ENCODE data around the gene ZNF625. TPM values are rescaled to one million over a fixed set of nuclear protein-coding genes. Genes with fewer than 3 reads are reported as not detected.
A peak's percentile ranks its signal among the peaks of the same experiment; 100 is the strongest.

Gene ZNF625
- 10 to 100 TPM in 1 of 2 donors, 1 to 10 TPM in 1; 5.4 to 17.6 TPM for total RNA-seq
- polyA plus RNA-seq = 1 to 10 TPM; 1.0 to 3.1 TPM
- long read RNA-seq, donor 1, partial matches to known transcripts = 0 of 1 reads
- long read RNA-seq, donor 1, other reads (novel, unspliced or antisense) = 0 of 1 reads
- long read RNA-seq, donor 2 = 0 reads
- long read RNA-seq, donor 3 = 0 reads
- long read RNA-seq, donor 4 = 0 reads
- long read RNA-seq, donor 5, partial matches to known transcripts = 0 of 1 reads
- long read RNA-seq, donor 5, other reads (novel, unspliced or antisense) = 0 of 1 reads

DNA sequence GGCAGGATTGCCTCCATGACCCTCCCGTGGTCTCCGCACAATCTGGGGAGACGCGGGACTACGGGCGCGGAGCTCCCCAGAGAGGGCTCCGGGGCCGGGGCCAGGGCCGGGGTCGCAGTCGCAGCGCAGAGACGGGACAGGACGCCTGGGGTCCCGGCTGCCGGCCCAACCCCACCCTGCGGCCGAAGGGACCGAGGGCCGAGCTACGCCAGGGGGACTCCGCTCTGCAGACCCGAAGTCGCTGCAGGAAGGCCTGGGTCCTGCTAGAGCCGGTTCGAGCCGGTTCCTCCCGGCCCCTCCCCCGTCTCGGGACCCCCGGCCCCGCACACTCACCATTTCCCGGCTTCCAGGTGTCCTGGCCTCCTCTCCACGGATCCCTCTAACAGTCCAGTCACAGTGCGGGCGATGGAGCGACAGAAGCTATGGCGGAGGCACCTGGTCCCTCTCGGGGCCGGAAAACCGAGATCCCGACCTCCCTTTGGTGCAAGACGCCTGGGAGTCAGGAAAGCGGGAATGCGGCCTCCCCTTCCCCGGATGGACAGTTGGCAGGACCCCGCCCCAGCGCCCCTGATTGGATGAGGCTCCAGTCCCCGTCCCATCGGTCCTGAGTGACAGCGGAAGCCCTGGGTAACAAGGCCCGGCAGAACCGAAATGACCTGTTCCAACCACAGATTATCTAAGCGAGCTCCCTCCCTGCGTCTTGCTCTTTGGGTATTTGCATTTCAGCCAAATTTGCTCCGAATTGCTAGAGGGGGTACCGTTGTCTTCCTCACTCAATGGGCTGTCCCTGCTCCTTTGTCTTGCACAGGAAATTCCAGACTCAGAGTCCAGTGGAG lies at the start of gene ZNF625:
Gene ZNF625 (minus strand): TSS at position 512 of the 836 bp plus-strand sequence. CDS start 176 bp downstream, at position 336.
- ATAC-seq (ENCODE audit: insufficient read depth, low FRiP score) = peak; percentile 94

DNA sequence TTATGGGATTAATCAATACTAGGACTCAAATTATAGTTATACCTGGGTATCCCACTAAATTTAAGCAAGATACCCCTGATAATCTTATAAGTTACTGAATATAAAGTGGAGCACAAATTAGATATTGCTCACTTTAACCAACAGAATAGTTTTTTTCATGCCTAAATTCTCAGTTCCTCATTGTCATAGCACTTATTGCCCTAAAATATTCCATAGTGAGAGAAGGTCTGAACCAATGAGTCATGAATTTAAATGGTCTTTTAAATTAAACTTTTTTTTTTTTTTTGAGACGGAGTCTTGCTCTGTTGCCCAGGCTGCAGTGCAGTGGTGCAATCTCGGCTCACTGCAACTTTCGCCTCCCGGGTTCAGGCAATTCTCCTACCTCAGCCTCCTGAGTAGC lies 48.8 kb upstream of the ZNF625 start:
- peaks cover 0 to 11% (median 2%) of the 10 kb centered on the region in 4 donors for H3K36me3 ChIP-seq (ENCODE audit: control insufficient read depth in 4 of 4, insufficient read depth in 4 of 4, low read length in 4 of 4)
- H3K9ac ChIP-seq (ENCODE audit: insufficient read depth in 1 of 2, low read length in 2 of 2) = no peak overlapping the region
- no peak for DNase-seq
- 96 to 99% methylated on average over 4 of the region's 4 CpGs for WGBS, 2 donors
- no peak overlapping the region for H3K27ac ChIP-seq (ENCODE audit: low read depth in 1 of 2, low read length in 1 of 2)
- TF ChIP-seq, protein P1, sequence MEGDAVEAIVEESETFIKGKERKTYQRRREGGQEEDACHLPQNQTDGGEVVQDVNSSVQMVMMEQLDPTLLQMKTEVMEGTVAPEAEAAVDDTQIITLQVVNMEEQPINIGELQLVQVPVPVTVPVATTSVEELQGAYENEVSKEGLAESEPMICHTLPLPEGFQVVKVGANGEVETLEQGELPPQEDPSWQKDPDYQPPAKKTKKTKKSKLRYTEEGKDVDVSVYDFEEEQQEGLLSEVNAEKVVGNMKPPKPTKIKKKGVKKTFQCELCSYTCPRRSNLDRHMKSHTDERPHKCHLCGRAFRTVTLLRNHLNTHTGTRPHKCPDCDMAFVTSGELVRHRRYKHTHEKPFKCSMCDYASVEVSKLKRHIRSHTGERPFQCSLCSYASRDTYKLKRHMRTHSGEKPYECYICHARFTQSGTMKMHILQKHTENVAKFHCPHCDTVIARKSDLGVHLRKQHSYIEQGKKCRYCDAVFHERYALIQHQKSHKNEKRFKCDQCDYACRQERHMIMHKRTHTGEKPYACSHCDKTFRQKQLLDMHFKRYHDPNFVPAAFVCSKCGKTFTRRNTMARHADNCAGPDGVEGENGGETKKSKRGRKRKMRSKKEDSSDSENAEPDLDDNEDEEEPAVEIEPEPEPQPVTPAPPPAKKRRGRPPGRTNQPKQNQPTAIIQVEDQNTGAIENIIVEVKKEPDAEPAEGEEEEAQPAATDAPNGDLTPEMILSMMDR (IDR thresholded peaks at IDR 0.05; ENCODE audit: control extremely low read depth, extremely low read depth) = no peak
- H3K9me3 ChIP-seq (ENCODE audit: control insufficient read depth in 4 of 4, insufficient read depth in 3 of 4, low read length in 3 of 4) = peaks cover 4 to 12% (median 8%) of the 10 kb centered on the region in 4 donors
- no peak for ATAC-seq (ENCODE audit: insufficient read depth, low FRiP score)
- no peaks in the 10 kb centered on the region for H3K27me3 ChIP-seq (ENCODE audit: control insufficient read depth in 3 of 3, insufficient read depth in 3 of 3, low read length in 2 of 3)
- peaks cover 0 to 2% (median 0%) of the 10 kb centered on the region in 5 donors for H3K4me1 ChIP-seq (ENCODE audit: control insufficient read depth in 5 of 5, insufficient read depth in 5 of 5, low read length in 5 of 5)
- H3K4me3 ChIP-seq = no peak overlapping the region

More for the DNA sequence above, at the start of gene ZNF625:
- peak; percentile 95 to 97 (median 96) for DNase-seq
- TF ChIP-seq, protein P1 (IDR thresholded peaks at IDR 0.05; ENCODE audit: control extremely low read depth, extremely low read depth) = no peak
- Histone ChIP-seq H3K27ac (ENCODE audit: low read depth in 1 of 2, low read length in 1 of 2) (peak within 1 kb of the TSS; percentile 62 to 79), H3K9me3 (ENCODE audit: control insufficient read depth in 4 of 4, insufficient read depth in 3 of 4, low read length in 3 of 4) (no peaks in the 10 kb centered on the region), H3K4me1 (ENCODE audit: control insufficient read depth in 5 of 5, insufficient read depth in 5 of 5, low read length in 5 of 5) (peaks cover 4 to 17% (median 5%) of the 10 kb centered on the region in 5 donors), H3K4me3 (peak within 1 kb of the TSS; percentile 82), H3K9ac (ENCODE audit: insufficient read depth in 1 of 2, low read length in 2 of 2) (peak within 1 kb of the TSS; percentile 65 to 72), H3K27me3 (ENCODE audit: control insufficient read depth in 3 of 3, insufficient read depth in 3 of 3, low read length in 2 of 3) (no peaks in the 10 kb centered on the region), H3K36me3 (ENCODE audit: control insufficient read depth in 4 of 4, insufficient read depth in 4 of 4, low read length in 4 of 4) (peaks cover 0 to 11% (median 4%) of the 10 kb centered on the region in 4 donors)
- 0 to 1% methylated on average over 57 to 58 of the region's 58 CpGs for WGBS, 2 donors

DNA sequence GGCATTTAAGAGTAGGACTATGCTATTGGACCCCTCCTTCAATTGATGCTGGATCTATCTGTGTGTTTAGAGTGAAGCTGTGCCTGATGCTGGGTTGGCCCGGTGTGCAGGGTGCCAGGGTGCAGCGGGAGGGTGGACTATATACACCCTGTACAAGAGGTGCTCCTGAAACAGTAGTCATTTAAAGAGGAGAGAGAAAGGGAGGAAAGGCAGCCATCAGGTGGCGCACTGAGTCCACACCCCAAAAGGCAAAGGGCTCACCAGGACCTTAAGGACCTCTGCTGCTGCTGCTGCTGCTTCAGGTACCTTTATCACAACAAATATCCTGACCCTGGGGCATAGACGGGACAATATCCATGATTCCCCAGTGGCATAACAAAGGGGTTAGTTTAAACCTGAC lies 45.7 kb upstream of the ZNF625 start:
- Histone ChIP-seq H3K36me3 (ENCODE audit: control insufficient read depth in 4 of 4, insufficient read depth in 4 of 4, low read length in 4 of 4) (peaks cover 0 to 11% (median under 1%) of the 10 kb centered on the region in 4 donors), H3K9me3 (ENCODE audit: control insufficient read depth in 4 of 4, insufficient read depth in 3 of 4, low read length in 3 of 4) (peaks cover 0 to 9% (median 2%) of the 10 kb centered on the region in 4 donors), H3K4me1 (ENCODE audit: control insufficient read depth in 5 of 5, insufficient read depth in 5 of 5, low read length in 5 of 5) (peaks cover 0 to 2% (median 0%) of the 10 kb centered on the region in 5 donors), H3K27me3 (ENCODE audit: control insufficient read depth in 3 of 3, insufficient read depth in 3 of 3, low read length in 2 of 3) (no peaks in the 10 kb centered on the region), H3K27ac (ENCODE audit: low read depth in 1 of 2, low read length in 1 of 2) (no peak overlapping the region), H3K9ac (ENCODE audit: insufficient read depth in 1 of 2, low read length in 2 of 2) (no peak overlapping the region), H3K4me3 (no peak overlapping the region)
- ATAC-seq (ENCODE audit: insufficient read depth, low FRiP score) (no peak), DNase-seq (peak; percentile 14 to 52 (median 23))
- TF ChIP-seq, protein P1 (IDR thresholded peaks at IDR 0.05; ENCODE audit: control extremely low read depth, extremely low read depth) = peak; percentile 13
- 49 to 59% methylated on average over 4 of the region's 4 CpGs for WGBS, 2 donors
